CD4-positive, alpha-beta T cell treated with Interleukin-2 at 100 ng/mL for 4 hours (primary cell): ENCODE data around the gene TEX44.
A peak's percentile ranks its signal among the peaks of the same experiment; 100 is the strongest.

Experiments
- DNase-seq: peaks from one replicate; pipeline ENCODE4 v3.0.0-alpha.2; 2020; ENCODE audit warnings: low spot score

The TEX44 gene

GRCh38 chr2:231604685-231605606 is 12.3 kb downstream of the TEX44 start:
- DNase-seq: peak; percentile 96

DNA sequence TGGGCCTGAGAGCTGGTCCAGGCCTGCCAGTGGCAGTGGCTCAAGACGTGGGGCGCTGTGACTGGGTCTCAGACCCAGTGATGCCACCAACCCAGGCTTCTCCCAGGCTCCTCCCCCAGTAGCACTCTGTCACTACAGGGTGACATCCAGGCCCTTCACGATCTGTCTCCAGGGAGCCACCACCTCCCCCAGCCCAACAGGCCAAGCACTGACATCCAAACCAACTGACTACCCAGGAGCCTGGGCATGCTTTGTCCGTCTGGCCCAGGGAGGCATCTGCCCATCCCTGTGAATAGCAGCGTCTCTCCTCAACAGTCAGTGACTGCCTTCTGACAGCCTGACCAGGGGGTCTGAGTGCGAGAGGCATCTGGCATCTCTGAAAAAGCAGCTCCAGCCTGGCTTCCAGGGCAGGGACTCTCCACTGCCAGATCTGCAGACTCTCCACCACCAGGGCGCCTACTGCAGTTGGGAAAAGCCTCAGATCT is 13.0 kb downstream of the TEX44 start:
- no peak for DNase-seq

DNA sequence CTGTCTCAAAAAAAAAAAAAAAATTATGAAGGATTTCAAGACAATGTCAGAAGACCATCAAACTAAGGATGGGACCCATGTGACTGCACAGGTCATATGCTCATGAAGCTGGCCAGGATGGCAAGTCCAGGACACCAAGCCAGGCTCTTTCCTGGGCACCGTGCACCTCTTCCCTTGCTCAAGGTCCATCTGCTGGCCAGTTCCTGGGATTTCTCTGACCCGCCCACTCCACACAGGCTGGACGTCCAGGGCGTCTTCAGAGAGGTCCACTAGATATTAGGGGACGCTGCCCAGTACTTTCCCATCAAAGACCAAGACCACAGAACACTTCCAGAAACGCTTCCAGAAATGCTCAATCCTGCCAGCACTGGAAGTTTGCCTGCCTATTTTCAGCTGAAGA is 14.3 kb downstream of the TEX44 start:
- no peak for DNase-seq

DNA sequence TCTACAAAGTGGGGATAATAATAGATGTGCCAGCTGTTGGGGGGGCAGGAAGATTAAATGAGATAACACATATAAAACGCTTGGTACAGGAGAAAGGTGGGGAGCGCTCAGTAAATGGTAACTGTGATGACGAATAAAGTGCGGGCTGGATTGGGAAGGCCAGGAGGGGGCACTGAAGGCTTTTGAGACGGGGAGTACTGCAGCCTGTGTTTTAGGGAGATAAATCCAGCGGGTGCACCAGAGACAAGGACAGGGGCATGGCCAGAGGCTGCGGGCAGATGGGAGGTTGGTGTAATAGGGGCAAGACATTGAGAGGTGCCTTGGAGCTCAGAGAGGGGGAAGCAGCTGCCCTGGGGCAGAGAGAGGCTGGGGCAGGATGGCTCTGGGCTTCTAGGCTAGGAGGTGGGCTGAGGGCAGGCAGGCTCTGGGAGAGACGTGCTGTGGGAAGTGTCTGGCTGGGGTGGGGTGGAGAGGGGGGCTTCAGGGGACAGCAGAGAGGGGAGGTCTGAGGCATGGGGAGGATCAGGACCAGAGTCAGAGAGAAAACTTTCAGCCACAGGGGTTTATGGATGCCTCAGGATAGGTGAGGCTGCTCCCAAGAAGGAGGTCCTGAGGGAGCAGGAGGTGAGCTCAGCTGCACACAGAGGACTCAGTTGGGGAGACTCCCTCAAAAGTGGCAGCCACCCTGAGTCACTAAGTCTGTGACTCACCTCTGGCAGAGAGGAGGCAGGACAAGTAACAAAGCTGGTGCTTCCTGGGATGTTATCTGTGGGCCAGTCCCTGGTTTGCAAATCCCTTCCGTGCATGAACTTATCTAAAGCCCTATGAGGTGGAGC is 18.8 kb downstream of the TEX44 start:
- peak; percentile 65 for DNase-seq

DNA sequence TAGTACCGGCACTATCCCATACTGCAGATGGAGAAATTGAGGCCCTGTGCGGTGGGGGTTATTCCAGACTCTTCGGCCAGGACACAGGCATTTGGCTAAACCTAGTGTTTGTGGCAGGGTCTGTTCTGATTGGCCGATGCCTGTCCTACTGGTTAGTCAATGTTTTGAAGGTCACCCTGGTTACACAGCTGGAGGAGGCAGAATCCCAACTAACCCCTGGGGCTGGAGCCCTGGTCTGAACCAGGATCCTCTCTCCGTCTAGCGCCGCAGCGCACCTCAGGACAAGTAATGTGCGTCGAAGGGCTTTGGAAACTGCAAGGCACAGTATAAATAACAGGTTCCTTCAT is 19.4 kb downstream of the TEX44 start:
- DNase-seq: no peak

GRCh38 chr2:231612456-231613330 is 20.0 kb downstream of the TEX44 start:
- peak; percentile 91 for DNase-seq

- no peak for DNase-seq
Measured at GRCh38 chr2:231613331-231613662, 20.6 kb downstream of the TEX44 start.

DNA sequence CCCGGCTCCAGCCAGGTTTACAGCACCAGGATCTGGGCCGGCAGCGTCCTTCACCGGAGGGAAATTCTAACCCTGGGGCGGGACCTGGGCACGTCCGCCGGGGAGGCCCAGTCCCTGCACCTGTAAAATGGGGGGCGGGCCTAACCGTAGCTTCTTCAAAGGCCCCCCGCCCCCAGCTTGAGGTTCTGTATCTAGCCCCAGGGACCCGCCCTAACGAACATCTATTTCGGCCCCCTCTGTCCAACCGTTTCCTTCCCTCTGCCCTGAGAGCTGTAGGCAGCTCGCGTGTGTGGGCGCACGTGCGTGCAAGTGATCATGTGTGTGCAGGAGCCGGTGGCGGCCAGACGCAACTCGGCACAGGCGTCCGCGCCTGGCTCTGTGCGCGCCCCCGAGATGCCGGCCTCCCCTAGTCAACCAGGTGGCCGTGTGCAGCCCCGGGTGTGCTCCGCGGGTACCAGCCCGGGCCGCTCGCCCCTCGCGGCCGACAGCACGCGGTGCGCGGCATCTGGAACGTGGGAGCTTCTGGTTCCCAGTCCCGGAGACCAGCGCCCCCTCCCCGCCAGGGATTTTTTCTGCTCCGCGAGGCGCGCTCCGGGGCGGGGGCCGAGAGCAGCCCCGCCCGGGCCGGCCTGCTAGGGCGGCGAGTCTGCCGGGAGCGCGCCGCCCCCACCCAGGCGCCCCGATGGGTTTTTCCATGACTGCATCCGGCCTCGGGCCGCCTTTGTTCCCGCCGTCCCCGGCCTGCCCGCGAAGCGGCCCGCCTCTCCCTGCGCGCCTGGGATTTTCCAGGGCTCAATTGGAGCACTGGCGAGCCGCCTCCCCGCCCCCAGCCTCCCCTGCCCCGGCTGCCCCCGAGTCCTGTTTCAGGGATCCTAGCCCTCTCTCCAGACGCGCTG is 21.2 kb downstream of the TEX44 start:
- peak; percentile 60 for DNase-seq

DNA sequence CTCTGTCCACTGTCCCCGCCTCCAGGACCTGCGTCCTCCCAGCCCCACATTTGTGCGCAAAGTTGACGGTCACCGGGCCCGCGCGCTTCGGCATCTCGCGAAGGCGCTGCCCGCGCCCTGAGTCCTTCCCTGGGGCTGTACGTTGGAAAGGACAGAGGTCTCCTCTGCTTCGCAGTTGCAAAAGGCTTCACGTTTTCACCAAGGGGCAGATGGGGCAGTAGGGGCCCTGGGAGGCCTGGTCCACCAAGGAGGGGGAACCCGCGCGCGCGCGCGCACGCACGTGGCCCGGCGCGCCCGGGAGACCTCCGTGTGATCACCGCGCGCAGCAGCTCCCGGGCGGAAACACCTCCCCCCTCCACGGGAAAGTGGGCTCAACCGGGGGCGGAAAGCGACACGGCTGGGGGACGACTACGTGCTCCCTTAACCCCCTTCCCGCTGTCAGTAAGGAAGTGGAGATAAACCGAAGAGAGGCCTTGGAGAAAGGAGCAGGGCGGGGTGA is 21.9 kb downstream of the TEX44 start:
- DNase-seq: peak; percentile 20

GRCh38 chr2:231615058-231615671 is 22.5 kb downstream of the TEX44 start:
- no peak for DNase-seq

DNA sequence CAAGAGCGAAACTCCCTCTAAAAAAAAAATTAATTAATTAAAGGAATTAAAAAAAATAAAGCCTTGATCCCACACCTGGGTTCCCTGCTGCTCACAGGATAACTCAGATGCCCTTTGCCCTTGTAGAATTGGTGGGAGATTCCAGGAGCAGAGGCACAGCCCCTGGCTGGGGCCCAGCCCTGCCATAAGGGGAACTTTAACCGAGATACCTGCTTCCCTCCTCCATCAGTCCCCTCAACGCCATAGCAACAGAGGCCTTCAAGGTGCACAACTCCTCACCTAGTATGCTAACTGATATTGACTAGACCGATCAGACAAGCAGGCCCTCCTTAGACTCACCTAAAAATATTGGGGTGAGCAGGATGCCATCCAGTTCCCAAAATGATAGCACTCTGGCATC is 23.6 kb downstream of the TEX44 start:
- no peak for DNase-seq

GRCh38 chr2:231617059-231617926 is 24.6 kb downstream of the TEX44 start:
- no peak for DNase-seq

DNA sequence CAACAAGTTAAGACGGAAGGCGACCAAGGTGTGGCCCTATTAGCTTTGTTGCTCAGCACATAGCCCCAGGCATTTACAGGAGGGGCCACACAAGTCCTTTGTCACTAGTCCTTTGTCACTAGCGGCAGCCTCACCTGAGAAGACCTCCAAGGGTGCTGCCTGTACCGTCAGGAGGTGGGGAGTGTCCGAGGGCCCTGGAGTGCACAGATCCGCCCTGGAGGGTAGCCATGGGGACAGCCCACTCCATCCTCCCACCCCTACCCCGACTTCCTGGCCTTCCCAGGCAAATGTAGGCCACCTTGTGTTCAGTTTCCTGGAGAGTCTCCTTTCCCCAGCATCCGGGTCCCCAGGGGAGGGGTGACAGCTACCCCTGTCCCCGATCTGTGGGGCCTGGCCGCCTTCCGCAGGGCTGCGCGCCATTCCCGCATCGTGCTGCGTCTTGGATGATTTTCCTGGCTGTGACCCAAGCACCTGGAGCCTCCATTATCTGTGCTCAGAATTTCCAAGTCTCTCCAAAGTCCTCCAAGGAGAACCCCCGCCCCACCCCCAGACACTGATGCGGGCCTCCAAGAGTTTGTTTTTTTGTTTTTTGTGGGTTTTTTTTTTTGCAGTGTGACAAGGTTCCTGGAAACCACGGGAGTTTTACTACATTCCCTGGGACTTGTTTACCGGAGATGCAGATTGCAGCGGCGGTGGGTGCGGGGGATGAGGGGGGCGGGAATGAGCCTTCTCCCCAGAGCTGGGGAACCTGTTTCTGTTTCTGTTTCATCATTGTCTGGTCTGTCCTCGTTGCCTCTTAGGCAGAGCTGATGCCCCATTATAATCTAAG is 28.6 kb downstream of the TEX44 start:
- DNase-seq: no peak

- DNase-seq: no peak
Measured at GRCh38 chr2:231622963-231623362, 30.3 kb downstream of the TEX44 start.

- no peak for DNase-seq
Measured at GRCh38 chr2:231626449-231626848, 33.8 kb downstream of the TEX44 start.

GRCh38 chr2:231627384-231628120 is 34.9 kb downstream of the TEX44 start:
- no peak for DNase-seq

GRCh38 chr2:231632559-231633142 is 40.0 kb downstream of the TEX44 start:
- DNase-seq: no peak
